HG03521 (cell line): Measurements from ENCODE around the gene OTUD1.
"Not testable (repeated sequence)": the region's sequence is repeated elsewhere in the genome, so short reads cannot be mapped to it uniquely, and the experiment has no call there.

ENCODE experiments used
- ATAC-seq: cut with Tn5 transposase; IDR thresholded peaks from one replicate; pipeline ENCODE4 v1.9.1; 2021; ENCODE audit warnings: mild to moderate bottlenecking, moderate library complexity; ENCODE audit not compliant: unreplicated experiment

Gene OTUD1, protein sequence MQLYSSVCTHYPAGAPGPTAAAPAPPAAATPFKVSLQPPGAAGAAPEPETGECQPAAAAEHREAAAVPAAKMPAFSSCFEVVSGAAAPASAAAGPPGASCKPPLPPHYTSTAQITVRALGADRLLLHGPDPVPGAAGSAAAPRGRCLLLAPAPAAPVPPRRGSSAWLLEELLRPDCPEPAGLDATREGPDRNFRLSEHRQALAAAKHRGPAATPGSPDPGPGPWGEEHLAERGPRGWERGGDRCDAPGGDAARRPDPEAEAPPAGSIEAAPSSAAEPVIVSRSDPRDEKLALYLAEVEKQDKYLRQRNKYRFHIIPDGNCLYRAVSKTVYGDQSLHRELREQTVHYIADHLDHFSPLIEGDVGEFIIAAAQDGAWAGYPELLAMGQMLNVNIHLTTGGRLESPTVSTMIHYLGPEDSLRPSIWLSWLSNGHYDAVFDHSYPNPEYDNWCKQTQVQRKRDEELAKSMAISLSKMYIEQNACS

DNA sequence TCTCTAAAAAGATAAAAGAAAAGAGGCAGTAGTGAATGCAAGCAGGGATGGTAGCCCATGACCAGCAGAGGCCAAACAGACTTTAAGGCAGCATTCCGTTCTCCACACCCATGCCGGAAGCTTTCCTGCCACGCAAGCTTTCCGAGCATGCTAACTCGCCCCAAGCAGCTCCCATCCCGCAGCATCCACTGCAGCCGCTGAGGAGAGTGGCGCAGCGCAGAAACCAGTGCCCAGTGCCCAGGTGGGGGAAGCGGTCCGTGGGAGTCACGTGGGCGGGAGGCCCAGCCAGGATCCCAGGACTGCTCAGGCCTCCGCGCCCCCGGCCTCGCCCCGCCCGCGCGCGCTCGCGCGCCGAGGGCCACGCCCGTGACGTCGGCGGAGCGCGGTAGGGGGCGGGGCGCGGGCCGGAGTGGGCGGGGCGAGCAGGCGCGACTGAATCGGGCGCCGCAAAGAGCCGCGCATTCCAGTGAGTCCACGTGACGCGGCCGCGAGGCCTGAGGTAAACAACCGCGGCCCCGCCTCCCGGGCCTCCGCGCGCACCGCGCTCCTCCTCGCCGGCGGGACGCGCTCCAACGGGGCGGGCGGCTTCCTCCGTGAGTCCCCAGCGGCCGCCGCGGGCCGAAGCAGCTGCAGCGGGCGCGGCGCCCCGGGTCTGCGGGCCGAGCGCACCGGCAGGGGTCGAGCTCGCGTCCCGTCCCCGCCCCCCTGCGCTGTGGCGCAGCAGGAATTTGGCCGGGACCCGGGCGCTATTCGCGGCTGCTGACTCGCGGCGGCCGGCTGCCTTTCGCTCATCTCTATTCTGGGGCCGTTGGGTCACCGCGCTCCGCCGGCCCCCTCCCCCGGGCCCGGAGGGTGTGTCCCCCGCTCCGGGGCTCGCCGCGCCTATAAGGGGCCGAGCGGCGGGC, at the start of gene OTUD1:
OTUD1 (plus strand) TSS at position 529 of the 905 bp plus-strand sequence. CDS start 383 bp downstream, outside the sequence.
- peak; percentile 81 for ATAC-seq

DNA sequence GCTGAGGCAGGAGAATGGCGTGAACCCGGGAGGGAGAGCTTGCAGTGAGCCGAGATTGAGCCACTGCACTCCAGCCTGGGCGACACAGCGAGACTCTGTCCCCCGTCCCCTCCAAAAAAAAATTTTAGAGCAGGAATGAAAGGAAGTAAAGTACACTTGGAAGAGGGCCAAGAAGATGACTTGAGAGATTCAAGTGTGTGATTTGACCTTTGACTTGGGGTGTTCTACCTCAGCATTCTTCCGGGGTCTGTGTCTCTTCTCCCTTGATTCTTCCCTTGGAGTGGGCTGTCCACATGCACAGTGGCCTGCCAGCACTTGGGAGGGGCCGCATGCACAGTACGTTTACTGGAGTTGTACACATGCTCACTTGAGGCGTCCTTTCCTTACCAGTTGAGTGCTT, 48.5 kb upstream of the OTUD1 start:
- not testable (repeated sequence) for ATAC-seq

DNA sequence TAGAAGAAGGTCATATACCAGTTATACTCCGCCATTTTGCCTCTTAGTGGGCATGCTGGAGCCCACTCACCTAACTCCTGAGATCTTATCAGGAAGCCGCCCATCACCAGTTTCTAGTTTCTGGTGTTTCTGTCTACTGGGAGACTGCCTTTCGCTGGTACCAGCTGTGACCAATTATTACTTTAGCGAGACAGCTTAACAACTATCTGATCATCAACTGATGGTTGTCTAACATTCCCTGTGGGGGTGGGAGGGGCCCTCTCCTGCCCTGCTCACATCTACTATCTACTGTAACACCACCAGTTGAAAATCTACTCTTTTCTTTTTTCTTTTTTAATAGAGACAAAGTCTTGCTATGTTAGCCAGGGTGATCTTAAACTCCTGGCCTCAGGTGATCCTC, 48.1 kb upstream of the OTUD1 start:
- ATAC-seq: no peak

DNA sequence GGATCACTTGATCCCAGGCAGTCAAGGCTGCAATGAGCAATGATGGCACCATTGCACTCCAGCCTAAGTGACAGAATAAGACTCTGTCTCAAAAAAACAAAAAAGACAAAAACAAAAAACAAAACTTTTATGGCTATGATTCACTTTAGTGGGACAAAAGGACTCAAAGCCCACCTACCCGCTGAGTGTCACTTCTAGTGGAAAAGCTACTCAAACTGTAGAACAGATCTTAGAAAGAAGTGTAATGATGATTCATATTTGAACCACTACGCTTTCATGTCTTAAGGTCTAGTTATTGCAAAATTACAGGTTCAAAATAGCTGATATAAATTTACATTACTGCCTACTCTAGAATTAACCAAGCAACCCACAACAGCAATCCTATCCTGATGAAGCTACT, 47.1 kb upstream of the OTUD1 start:
- no peak for ATAC-seq

DNA sequence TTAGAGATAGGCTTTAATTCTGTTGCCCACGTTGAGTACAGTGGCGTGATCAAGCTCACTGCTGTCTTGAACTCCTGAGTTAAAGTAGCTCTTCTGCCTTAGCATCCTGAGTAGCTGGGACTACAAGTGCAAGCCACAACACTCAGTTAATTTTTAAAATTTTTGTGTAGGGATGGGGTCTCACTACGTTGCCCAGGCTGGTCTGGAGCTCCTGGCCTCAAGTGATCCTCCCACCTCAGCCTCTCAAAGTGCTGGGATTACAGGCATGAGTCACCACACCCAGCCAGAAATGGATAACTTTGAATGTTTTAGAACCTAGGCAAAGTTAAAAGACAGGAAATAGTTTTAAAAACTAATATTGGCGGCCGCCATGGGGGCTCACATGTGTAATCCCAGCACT, 43.9 kb upstream of the OTUD1 start:
- no peak for ATAC-seq

DNA sequence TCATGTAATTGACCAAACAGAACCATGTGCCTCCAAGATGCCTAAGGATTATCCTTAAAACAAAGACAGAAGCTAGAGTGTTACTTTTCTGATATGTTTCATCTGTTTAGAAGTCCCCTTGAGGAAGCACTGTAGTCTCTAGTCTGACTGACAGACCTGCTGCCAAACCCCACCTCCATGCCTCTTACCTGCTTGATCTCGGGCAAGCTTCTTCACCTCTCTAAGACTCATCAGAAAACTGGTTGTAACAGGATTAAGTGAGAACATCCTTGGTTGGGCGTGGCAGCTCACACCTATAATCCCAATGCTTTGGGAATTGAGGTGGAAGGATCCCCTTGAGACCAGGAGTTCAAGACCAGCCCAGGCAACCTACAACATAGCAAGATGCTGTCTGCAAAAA, 42.2 kb upstream of the OTUD1 start:
- no peak for ATAC-seq

DNA sequence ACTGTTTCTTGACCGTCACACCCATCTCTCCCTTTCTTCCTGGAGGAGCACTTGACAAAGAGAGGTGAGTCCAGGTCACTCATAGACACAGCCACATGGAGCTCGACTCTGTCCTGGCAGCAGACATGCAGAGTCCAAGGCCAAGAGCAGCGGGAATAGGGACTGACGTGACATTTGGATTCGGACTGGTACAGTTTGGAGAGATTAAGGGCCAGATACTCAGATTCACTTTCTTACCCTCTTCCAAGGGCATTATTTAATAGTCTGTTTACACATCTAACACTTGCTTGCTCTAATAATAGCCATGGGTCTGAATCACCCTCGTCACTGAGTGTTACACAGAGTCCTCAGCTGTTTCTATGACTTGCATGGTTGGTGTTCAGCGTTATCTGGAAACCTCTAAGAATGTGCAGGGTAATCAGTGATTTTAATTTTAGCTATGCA, 39.2 kb upstream of the OTUD1 start:
- no peak for ATAC-seq

DNA sequence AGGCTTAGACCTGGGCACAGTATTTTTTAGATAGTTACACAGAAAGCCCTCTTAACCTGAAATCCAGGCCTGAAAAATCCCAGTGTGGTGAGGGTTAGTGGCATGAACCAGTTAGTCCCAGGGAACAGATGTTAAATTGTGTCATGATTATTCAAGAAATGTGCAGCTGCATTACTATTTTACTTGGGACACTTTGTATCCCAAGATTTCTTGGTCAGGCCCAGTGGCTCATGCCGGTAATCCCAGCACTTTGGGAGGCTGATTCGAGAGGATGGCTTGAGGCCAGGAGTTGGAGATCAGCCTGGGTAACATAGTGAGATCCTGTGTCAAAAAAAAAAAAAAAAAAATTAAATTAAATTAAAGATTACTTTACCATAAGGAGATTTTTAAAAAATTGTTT, 36.0 kb upstream of the OTUD1 start:
- ATAC-seq: no peak

DNA sequence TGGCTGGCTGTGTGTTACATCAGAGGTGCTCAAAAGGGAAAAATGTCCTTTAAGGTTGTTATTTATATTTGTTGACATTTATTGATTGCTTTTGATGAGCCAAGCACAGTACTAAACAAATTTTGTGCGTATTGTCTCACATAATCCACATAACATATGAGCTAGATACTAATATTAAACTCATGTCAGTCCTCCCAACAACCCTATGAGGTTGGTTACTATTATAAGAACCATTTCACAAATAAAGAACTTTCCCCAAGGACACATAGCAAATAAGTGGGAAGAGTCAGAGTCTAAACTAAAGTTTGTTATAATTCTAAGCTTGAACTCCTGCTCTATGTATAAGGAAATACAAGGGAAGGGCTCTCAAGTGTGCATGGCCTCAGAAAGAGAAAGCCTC, 35.6 kb upstream of the OTUD1 start:
- ATAC-seq: no peak

DNA sequence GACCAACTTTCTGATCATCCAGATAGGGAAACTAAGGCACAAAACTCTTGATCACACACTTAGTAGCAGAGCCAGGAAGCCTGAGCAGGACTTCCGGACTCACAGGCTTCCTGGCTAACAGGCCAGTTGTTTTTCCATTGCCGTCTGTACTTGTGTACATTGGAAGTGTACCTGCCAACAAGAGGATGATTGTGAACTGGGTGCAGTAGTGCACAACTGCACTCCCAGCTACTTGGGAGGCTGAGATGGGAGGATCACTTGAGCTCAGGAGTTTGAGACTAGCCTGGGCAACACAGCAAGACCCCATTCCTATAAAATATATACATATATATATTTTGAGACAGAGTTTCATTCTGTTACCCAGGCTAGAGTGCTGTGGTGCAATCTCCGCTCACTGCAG, 35.2 kb upstream of the OTUD1 start:
- ATAC-seq: no peak

DNA sequence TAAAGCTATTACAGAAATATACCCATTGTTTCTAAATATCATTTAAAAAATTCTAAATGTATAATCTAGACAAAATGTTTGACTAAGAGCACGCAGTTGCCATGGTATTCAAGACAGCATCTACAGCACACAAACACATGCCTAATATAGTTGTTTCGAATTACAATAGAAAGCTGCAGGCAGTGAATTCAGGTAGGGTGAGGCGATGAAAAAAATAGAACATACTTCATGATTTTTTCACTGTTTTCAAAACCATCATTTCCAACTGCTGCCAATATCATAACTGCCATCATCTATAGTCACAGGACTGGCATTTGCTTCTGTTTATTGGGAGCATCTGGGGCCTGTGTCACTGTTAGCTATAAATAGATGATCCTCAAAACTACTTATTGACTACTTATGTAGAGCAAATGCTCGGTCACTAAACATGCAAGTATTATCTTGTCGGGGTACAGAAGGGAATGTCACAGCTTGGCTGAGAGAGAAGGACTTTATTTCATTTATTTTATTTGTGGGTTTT, 34.4 kb upstream of the OTUD1 start:
- no peak for ATAC-seq

DNA sequence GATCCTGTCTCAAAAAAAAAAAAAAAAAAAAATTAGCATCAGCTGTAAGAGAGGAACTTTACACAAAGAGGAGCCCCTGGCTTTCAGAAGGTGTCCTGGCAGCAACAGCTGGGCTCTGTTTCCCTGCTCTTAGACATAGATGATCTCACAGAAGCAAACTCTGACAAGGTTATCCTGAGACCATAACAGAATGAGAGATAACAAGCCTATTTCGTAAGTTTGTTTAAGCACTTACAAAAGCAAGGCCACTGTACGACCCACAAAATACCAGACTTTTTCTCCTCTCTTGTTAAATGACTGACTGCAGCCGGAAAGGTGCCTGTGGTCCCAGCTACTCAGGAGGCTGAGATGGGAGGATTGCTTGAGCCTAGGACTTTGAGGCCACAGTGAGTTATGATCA, 33.3 kb upstream of the OTUD1 start:
- no peak for ATAC-seq

DNA sequence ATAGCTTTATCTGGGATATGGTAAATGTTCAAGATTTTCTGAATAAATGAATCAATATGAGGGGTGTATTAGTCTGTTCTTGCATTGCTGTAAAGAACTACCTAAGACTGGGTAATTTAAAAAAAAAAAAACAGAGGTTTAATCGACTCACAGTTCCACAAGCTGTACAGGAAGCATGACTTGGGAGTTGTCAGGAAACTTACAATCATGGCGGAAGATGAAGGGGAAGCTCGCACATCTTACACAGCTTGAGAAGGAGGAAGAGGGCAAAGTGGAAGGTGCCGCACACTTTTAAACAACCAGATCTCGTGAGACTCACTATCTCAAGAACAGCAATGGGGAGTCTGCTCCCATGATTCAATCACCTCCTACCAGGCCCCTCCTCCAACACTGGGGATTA, 32.5 kb upstream of the OTUD1 start:
- no peak for ATAC-seq

DNA sequence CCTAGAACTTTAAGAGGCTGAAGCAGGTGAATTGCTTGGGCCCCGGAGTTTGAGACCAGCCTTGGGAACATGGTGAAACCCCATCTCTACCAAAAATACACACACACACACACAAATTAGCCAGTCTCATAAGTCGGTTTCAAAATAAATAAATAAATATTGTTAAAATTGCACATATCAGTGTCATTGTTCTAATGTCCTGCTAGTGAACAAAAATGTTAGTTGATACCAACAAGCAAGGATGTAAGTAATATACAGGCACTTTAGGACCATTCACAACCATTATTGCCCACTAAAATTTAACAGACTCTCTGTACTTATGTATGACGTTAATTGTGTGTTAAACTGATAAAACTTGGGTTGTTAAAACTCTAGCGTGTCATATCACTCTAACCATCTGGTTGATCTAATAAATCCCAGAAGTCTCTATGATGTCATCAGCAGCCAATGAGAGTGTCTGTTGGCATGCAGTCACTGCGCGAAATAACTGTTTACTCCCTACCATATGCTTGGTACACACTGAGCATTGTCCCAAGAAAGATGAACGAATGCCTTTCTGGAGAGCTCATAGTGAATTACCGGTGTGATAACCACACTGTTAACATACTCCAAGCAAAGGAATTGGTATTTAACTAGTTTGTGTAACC, 30.4 kb upstream of the OTUD1 start:
- no peak for ATAC-seq

DNA sequence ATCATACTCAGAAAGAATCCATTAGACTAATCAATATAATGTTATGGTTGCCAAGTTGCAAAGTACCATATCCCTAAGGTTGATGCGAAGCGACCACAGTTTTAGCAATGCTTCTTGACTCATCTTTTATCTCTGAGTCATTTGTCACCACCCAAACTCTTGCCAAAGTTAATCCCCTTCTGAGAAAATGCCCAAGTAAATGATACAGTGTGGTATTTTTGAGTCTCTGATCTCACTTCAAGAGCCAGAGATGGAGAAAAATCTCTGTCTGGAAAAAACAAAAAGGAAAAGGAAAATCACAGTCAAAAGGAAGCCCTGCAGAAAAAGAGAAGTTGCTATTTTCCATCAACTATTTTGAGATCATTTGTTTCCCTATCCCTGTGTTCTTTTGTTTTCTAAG, 26.7 kb upstream of the OTUD1 start:
- no peak for ATAC-seq

DNA sequence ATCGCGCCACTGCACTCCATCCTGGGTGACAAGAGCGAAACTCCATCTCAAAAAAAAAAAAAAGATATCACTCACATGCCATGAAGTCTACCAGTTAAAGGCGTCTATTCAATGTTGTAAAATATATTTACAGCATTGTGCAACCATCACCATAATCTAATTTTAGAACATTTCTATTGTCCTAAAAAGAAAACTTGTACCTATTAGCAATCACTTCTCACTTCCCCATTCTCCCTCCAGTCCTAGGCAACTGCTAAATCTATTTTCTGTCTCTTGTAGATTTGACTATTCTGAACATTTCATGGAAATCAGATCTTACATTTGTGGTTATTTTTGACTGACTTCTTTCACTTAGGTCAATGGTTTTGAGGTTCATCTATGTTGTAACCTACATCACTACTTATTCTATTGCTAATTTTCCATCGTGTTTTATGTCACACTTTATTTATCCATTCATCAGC, 25.2 kb upstream of the OTUD1 start:
- ATAC-seq: peak; percentile 90

DNA sequence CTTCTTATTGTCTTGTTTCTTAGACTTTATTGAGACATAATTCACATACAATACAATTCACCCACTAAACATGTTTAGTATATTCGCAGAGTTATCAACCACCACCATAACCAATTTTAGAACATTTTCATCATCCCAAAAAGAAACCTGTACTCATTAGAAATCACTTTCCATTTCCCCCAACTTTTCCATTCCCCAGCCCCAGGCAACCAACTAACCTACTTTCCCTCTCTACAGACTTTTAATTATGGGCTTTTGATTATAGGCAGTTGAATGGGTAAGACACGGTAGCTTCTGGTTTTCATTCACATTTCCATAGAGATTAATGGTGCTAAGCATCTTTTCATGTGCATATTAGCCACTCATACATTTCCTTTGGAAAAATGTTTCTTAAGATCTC, 24.2 kb upstream of the OTUD1 start:
- ATAC-seq: no peak

DNA sequence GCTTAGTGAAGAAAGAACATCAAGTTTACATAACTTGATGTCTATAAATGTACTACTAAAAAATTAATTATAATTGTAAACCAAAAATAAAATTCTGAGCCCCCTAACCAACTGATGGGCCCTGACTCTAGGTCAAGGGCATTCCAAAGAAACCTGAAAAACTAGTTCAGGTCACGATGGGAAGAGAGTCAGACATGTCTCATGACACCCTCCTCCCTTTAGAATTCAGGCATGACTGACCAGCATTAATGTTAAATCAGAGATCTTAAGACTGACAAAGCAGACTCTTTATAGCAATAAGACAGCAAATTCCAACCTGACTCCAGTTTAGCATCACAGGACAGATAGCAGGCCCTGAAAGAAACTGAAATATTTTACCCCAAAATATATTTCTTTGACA, 21.6 kb upstream of the OTUD1 start:
- no peak for ATAC-seq

DNA sequence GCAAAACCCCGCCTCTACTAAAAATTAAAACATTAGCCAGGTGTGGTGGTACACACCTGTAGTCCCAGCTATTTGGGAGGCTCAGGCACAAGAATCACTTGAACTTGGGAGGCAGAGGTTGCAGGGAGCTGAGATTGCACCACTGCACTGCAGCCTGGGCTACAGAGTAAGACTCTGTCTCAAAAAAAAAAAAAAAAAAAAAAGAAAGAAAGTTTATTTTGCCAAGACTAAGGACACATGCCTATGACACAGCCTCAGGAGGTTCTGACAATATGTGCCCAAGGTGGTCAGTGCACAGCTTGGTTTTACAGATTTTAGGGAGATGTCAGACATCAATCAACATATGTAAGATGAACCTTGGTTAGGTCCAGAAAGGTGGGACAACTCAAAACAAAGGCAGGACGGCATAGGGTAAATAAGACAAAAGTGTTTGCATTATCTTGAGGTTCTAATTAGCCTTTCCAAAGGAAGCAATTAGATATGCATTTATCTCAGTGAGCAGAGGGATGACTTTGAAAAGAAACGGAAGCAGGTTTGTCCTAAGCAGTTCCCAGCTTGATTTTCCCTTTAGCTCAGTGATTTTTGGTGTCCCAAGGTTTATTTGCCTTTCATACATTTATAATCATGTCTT, 20.7 kb upstream of the OTUD1 start:
- ATAC-seq: no peak

DNA sequence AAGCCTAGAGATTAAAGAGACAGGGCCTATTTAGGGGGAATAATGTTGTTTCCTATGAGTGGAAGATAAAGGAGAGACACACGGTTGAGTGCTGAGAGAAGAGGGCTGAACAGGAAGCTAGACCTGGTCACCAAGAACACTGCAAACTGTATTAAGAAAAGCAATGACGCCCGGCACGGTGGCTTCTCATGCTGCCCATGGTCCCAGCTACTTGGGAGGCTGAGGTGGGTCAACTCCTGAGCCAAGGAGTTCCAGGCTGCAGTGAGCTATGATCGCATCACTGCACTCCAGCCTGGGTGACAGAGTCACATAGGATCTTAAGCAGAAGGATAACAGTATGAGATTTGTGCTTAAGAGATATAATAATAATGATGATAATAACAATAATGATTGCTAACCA, 19.7 kb upstream of the OTUD1 start:
- ATAC-seq: no peak
